ENCODE data around the gene SETBP1.

The SETBP1 gene

GRCh38 chr18:45107425-45107824, 426.7 kb downstream of the SETBP1 start:
- no peaks in the 10 kb centered on the region for H3K36me3 ChIP-seq (ENCODE audit: insufficient read depth, insufficient read length, low read length)
- H3K9me3 ChIP-seq (ENCODE audit: insufficient read depth, low read length) = no peaks in the 10 kb centered on the region
- no peaks in the 10 kb centered on the region for H3K4me1 ChIP-seq (ENCODE audit: insufficient read depth, insufficient read length)
- no peak overlapping the region for H3K9ac ChIP-seq (ENCODE audit: insufficient read length, low read depth)
- H3K4me3 ChIP-seq (ENCODE audit: insufficient read length, low read depth) = no peak overlapping the region
- TF ChIP-seq YY1 (IDR thresholded peaks at IDR 0.05; ENCODE audit: insufficient read depth, insufficient read length) (no peak), SUZ12 (IDR thresholded peaks at IDR 0.05; ENCODE audit: extremely low read depth, insufficient read depth, insufficient read length) (no peak), ZNF274 (IDR thresholded peaks at IDR 0.05; ENCODE audit: low read depth, low read length) (no peak)
- no peak for DNase-seq (ENCODE audit: low read depth, low spot score)
- H3K27me3 ChIP-seq (ENCODE audit: insufficient read depth, insufficient read length) = no peaks in the 10 kb centered on the region

DNA sequence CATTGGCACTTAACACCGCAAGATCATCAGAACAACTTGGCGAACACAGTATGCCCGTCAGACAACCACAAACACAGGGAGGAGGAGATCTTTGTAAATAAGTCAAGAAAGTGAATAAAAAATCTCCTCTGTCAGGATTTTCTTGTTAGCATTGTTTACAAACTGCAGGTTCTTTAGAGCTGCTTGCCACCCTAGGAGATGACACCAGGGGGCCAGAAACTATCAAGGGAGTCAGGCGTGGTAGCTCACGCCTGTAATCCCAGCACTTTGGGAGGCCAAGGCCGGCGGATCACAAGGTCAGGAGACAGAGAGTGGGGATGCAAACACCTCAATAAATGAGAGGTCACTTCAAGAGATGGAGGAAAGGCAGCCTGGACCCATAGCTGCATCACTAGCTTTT, 428.1 kb downstream of the SETBP1 start:
- Histone ChIP-seq H3K4me3 (ENCODE audit: insufficient read length, low read depth) (no peak overlapping the region), H3K9me3 (ENCODE audit: insufficient read depth, low read length) (no peaks in the 10 kb centered on the region), H3K36me3 (ENCODE audit: insufficient read depth, insufficient read length, low read length) (no peaks in the 10 kb centered on the region), H3K27me3 (ENCODE audit: insufficient read depth, insufficient read length) (no peaks in the 10 kb centered on the region), H3K4me1 (ENCODE audit: insufficient read depth, insufficient read length) (no peaks in the 10 kb centered on the region), H3K9ac (ENCODE audit: insufficient read length, low read depth) (no peak overlapping the region)
- TF ChIP-seq SUZ12 (IDR thresholded peaks at IDR 0.05; ENCODE audit: extremely low read depth, insufficient read depth, insufficient read length) = no peak
- no peak for TF ChIP-seq ZNF274 (IDR thresholded peaks at IDR 0.05; ENCODE audit: low read depth, low read length)
- TF ChIP-seq YY1 (IDR thresholded peaks at IDR 0.05; ENCODE audit: insufficient read depth, insufficient read length) = no peak
- no peak for DNase-seq (ENCODE audit: low read depth, low spot score)

GRCh38 chr18:45109271-45109670, 428.6 kb downstream of the SETBP1 start:
- Histone ChIP-seq H3K36me3 (ENCODE audit: insufficient read depth, insufficient read length, low read length) (no peaks in the 10 kb centered on the region), H3K4me3 (ENCODE audit: insufficient read length, low read depth) (no peak overlapping the region), H3K9me3 (ENCODE audit: insufficient read depth, low read length) (no peaks in the 10 kb centered on the region), H3K27me3 (ENCODE audit: insufficient read depth, insufficient read length) (no peaks in the 10 kb centered on the region), H3K4me1 (ENCODE audit: insufficient read depth, insufficient read length) (no peaks in the 10 kb centered on the region), H3K9ac (ENCODE audit: insufficient read length, low read depth) (no peak overlapping the region)
- DNase-seq (ENCODE audit: low read depth, low spot score) = no peak
- TF ChIP-seq ZNF274 (IDR thresholded peaks at IDR 0.05; ENCODE audit: low read depth, low read length) (no peak), SUZ12 (IDR thresholded peaks at IDR 0.05; ENCODE audit: extremely low read depth, insufficient read depth, insufficient read length) (no peak), YY1 (IDR thresholded peaks at IDR 0.05; ENCODE audit: insufficient read depth, insufficient read length) (no peak)

DNA sequence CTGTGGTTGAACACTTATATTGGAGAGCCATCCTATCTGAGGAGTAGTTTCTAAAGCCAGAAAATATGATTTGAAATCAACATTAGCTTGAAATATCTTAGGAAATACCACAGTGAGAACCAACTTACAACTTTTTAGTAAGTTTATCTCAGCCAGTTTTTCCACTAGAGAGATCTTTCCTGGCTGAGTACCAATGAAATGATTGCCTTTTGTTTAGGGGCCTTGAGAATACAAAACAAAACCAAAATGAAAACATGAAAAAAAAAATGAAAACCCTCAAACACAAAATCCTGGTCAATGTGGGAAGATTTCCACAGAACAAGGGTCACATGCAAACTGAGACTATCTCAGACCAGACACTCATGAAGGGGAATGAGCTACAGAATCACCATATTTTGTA, 429.0 kb downstream of the SETBP1 start:
- no peak for DNase-seq (ENCODE audit: low read depth, low spot score)
- Histone ChIP-seq H3K36me3 (ENCODE audit: insufficient read depth, insufficient read length, low read length) (no peaks in the 10 kb centered on the region), H3K27me3 (ENCODE audit: insufficient read depth, insufficient read length) (no peaks in the 10 kb centered on the region), H3K9me3 (ENCODE audit: insufficient read depth, low read length) (no peaks in the 10 kb centered on the region), H3K9ac (ENCODE audit: insufficient read length, low read depth) (no peak overlapping the region), H3K4me3 (ENCODE audit: insufficient read length, low read depth) (no peak overlapping the region), H3K4me1 (ENCODE audit: insufficient read depth, insufficient read length) (no peaks in the 10 kb centered on the region)
- TF ChIP-seq ZNF274 (IDR thresholded peaks at IDR 0.05; ENCODE audit: low read depth, low read length) (no peak), SUZ12 (IDR thresholded peaks at IDR 0.05; ENCODE audit: extremely low read depth, insufficient read depth, insufficient read length) (no peak), YY1 (IDR thresholded peaks at IDR 0.05; ENCODE audit: insufficient read depth, insufficient read length) (no peak)

DNA sequence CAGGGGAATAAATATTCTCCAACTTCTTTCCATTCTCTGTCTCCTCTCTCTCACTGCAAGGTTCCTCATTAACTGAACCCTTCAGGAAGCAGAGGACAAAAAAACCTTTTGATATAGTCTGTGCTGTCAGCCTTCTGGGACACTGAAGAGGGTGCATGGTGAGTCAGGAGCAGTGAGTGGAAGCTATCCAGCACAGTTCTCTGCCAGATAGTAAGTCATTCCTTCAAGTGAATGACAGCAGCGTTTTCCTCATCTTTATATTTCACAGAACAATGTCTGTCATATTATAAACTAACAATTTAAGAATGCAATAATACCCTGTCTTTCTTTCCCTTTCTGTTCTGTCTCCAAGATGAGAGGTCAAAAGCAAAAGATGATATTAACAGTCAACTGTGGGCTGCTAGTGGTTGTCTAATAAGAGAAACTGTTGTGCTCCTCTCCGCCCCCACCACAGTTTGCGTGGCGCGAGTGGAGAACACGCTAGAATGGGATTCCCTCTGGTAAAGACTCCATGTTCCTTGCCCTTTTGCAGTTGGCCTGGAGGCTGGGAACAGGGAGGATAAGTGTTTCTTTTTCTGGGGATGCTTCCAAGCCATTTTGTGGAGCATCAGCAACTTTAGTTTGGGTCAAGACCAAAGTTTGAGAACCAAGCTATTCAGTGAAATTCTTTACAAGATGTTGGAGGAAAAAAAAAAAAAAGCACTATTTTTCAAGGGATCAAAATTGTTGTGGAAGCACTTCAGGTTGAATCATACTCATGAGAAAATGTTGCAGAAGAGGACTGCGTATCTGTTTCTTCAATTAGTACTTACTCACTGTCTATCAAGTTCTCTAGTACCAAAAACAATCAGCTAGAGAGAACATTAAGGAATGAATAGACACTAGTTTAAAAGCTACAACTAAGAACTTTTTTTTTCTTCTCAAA, 430.2 kb downstream of the SETBP1 start:
- H3K4me3 ChIP-seq (ENCODE audit: insufficient read length, low read depth) = no peak overlapping the region
- peaks cover 3% of the 10 kb centered on the region for H3K27me3 ChIP-seq (ENCODE audit: insufficient read depth, insufficient read length)
- TF ChIP-seq ZNF274 (IDR thresholded peaks at IDR 0.05; ENCODE audit: low read depth, low read length) (no peak), SUZ12 (IDR thresholded peaks at IDR 0.05; ENCODE audit: extremely low read depth, insufficient read depth, insufficient read length) (no peak), YY1 (IDR thresholded peaks at IDR 0.05; ENCODE audit: insufficient read depth, insufficient read length) (no peak)
- no peak for DNase-seq (ENCODE audit: low read depth, low spot score)
- H3K9ac ChIP-seq (ENCODE audit: insufficient read length, low read depth) = no peak overlapping the region
- no peaks in the 10 kb centered on the region for H3K4me1 ChIP-seq (ENCODE audit: insufficient read depth, insufficient read length)
- no peaks in the 10 kb centered on the region for H3K36me3 ChIP-seq (ENCODE audit: insufficient read depth, insufficient read length, low read length)
- H3K9me3 ChIP-seq (ENCODE audit: insufficient read depth, low read length) = no peaks in the 10 kb centered on the region

- TF ChIP-seq YY1 (IDR thresholded peaks at IDR 0.05; ENCODE audit: insufficient read depth, insufficient read length) (no peak), SUZ12 (IDR thresholded peaks at IDR 0.05; ENCODE audit: extremely low read depth, insufficient read depth, insufficient read length) (no peak)
- DNase-seq (ENCODE audit: low read depth, low spot score) = no peak
- Histone ChIP-seq H3K9me3 (ENCODE audit: insufficient read depth, low read length) (no peaks in the 10 kb centered on the region), H3K36me3 (ENCODE audit: insufficient read depth, insufficient read length, low read length) (no peaks in the 10 kb centered on the region), H3K4me3 (ENCODE audit: insufficient read length, low read depth) (no peak overlapping the region), H3K27me3 (ENCODE audit: insufficient read depth, insufficient read length) (peaks cover 3% of the 10 kb centered on the region), H3K9ac (ENCODE audit: insufficient read length, low read depth) (no peak overlapping the region), H3K4me1 (ENCODE audit: insufficient read depth, insufficient read length) (no peaks in the 10 kb centered on the region)
These were observed 430.8 kb downstream of the SETBP1 start for GRCh38 chr18:45111502-45111848.

GRCh38 chr18:45112682-45113081, 432.0 kb downstream of the SETBP1 start:
- no peak for DNase-seq (ENCODE audit: low read depth, low spot score)
- no peaks in the 10 kb centered on the region for H3K9me3 ChIP-seq (ENCODE audit: insufficient read depth, low read length)
- H3K36me3 ChIP-seq (ENCODE audit: insufficient read depth, insufficient read length, low read length) = no peaks in the 10 kb centered on the region
- H3K4me3 ChIP-seq (ENCODE audit: insufficient read length, low read depth) = no peak overlapping the region
- peaks cover 3% of the 10 kb centered on the region for H3K27me3 ChIP-seq (ENCODE audit: insufficient read depth, insufficient read length)
- no peaks in the 10 kb centered on the region for H3K4me1 ChIP-seq (ENCODE audit: insufficient read depth, insufficient read length)
- no peak overlapping the region for H3K9ac ChIP-seq (ENCODE audit: insufficient read length, low read depth)
- TF ChIP-seq YY1 (IDR thresholded peaks at IDR 0.05; ENCODE audit: insufficient read depth, insufficient read length) (no peak), SUZ12 (IDR thresholded peaks at IDR 0.05; ENCODE audit: extremely low read depth, insufficient read depth, insufficient read length) (no peak), ZNF274 (IDR thresholded peaks at IDR 0.05; ENCODE audit: low read depth, low read length) (no peak)
